HG02973 (cell line): ENCODE results near the gene GRM1.
A peak's percentile ranks its signal among the peaks of the same experiment; 100 is the strongest.

Experiments used
- ATAC-seq: cut with Tn5 transposase; IDR thresholded peaks from one replicate; pipeline ENCODE4 v1.9.1; 2021; ENCODE audit warnings: moderate library complexity; ENCODE audit not compliant: unreplicated experiment

Gene GRM1

GRCh38 chr6:146097586-146097985 lies 68.7 kb downstream of the GRM1 start:
- ATAC-seq = no peak

- no peak for ATAC-seq
These were observed 71.9 kb downstream of the GRM1 start for GRCh38 chr6:146100776-146101175.

GRCh38 chr6:146103416-146104072 lies 74.7 kb downstream of the GRM1 start:
- no peak for ATAC-seq

- no peak for ATAC-seq
These were observed 77.7 kb downstream of the GRM1 start for GRCh38 chr6:146106532-146106931.

DNA sequence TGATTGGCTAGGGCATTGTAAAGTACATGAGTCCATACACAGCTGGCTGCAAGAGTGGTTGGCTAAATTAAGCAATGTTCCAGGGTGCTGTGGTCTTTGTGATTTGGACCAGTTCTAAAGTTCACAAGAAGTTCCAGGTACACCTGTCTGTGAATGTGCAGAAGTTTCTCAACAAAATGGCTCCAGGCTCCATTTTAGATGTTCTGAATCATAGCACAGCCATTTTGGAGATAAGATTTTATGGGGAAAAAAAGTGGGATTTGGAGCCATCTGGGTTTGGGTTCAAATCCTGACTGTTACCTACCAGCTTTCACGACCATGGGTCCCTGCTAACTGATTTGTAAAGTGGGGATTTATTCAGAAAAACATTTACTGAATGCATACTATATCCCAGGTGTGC lies 82.1 kb downstream of the GRM1 start:
- ATAC-seq = no peak

GRCh38 chr6:146111881-146112450 lies 83.1 kb downstream of the GRM1 start:
- ATAC-seq = no peak

DNA sequence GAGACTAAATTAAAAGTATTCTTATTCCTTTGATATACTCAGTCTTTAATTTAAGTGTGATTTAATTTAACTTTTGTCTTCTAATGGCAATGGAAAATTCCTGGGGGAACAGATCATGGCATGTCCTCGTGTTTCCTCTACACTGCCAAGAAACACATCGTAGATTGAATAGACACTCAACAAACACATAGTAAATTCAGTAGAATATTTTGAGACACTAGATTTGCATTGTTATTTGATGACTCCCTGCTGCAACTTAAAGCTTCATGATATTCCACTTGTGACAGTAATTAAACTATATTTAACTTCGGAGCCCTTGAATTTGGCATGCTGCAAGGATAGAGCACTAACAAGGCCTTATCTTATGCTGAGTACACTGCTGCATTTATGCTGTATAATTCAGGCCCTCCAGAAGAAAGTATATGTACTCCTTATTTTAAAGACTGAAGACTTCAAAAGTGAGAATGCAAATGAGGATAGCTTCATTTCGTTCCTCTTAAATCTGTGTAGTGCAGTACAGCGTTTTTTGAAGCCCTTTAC lies 84.3 kb downstream of the GRM1 start:
- ATAC-seq = no peak

DNA sequence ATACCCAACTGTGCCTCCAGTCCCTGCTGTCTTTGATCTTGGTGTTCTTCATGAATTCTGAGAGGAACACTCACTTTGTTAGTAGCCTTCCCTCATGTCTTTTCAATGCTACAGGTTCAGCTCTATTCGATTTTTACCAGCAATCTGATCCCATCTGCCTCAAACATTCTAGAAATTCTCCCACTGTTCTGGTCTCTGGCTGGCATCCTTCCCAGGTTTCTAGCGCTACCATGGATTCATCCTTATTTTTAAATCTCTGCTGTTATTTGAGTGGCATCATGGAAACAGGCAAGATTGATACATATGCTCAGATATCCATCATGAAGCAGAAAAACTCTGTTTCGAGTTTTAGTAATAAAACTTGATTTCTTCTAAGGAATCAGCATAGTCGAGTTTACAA lies 94.8 kb downstream of the GRM1 start:
- no peak for ATAC-seq

GRCh38 chr6:146127447-146128215 lies 98.8 kb downstream of the GRM1 start:
- ATAC-seq = no peak

GRCh38 chr6:146133866-146134265 lies 105.0 kb downstream of the GRM1 start:
- ATAC-seq = no peak

GRCh38 chr6:146135167-146135566 lies 106.3 kb downstream of the GRM1 start:
- ATAC-seq = no peak

DNA sequence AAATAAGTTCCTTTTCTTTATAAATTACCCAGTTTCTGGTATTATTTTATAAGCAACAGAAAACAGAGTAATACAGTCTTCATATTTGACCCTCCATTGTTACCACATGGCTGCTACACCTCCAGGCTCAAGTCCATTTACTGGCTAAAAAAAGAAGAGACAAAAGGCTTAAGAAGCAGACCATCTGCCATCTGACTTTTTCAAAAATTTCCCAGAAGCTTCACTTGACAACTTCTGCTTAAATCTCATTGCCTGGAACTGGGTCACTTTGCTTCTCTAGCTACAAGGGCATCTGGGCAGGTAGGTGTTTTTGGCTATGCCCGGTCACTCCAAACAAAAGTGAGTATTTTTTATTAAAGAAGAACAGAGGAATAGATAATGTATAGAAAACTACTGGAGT lies 118.0 kb downstream of the GRM1 start:
- ATAC-seq = no peak

DNA sequence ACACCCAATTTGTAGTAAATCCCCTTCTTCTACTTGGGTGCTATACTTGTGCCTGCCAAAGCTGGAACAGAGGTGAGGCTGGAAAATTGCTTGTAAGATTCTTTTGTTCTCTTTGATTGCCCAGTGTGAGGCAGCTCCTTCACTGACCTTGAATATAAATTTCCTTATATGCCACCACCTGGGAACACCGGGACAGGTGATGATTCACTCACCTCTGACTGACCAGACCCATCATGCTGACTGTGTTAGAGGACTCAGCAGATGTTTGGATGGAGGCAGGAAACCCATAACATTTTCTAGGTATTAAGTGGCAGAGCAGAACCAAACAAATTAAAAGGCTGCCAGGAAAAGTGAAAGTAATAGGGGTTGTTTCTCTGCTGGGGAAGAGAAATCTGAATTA lies 120.9 kb downstream of the GRM1 start:
- no peak for ATAC-seq

- peak; percentile 97 for ATAC-seq
These were observed 124.3 kb downstream of the GRM1 start for GRCh38 chr6:146153040-146153758.

DNA sequence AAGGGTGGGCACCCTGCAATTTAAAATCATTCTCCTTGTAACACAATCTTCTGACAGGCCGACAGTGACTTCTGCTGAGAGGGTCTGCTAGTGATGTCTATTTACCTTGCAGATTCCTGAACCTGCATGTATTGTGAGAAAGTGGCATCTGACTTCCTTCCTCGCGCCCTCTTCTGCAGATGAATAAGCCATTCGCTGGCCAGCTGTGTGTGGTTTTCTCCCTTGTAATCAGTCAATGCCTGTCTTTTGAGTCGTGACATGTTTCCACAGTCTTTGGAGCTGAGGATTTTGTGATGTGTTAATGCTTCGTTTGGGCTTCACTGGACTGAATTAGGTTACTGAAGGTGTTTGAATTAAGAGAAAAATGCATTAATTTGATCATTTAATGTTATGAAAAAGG lies 125.3 kb downstream of the GRM1 start:
- ATAC-seq = no peak

- no peak for ATAC-seq
These were observed 132.8 kb downstream of the GRM1 start for GRCh38 chr6:146161664-146162063.

GRCh38 chr6:146169872-146170271 lies 141.0 kb downstream of the GRM1 start:
- no peak for ATAC-seq

- no peak for ATAC-seq
These were observed 148.9 kb downstream of the GRM1 start for GRCh38 chr6:146177785-146178184.

GRCh38 chr6:146183831-146184230 lies 155.0 kb downstream of the GRM1 start:
- ATAC-seq = no peak

DNA sequence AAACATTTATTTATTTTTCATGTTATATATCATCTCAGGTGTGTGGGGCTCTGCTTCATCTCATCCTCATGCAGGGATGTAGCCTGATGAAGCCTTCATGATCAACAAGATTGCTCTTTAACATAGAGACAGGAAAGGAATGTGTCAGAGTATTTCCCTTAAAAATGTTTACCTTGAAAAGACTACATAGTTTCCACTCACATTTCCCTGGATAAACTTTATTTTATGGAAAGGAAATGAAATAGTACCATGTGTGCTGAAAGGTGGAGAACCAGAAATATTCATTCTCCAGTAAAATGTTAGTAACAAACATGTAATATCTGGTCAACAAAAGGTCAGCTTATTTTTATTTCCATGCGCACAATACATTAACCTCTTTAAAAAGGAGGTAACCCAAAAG lies 155.8 kb downstream of the GRM1 start:
- ATAC-seq = no peak

DNA sequence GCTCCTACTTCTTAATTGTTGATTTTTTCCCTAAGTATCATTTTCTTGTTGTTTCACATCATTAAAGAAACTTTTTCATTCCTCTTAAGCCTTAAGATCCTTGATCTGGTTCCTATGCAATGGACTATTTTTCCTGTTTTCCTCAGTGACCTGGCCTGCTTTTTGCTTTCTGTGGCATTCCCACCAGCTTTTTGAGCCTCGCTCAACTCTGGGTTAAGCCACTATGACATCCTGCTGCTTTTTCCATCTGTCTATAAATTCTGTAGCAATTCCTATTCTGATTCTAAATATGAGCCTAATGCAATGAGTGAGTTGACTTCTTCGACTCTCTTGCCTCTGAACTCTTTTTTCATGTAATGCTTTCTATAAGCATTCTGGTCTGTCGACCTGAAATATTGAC lies 160.3 kb downstream of the GRM1 start:
- ATAC-seq = no peak
